ENCODE data around the gene DLGAP1. TPM values are rescaled to one million over a fixed set of nuclear protein-coding genes. Genes with fewer than 3 reads are reported as not detected.

The DLGAP1 gene
- total RNA-seq, 1 donor from 2014 or later: 11.5 TPM

GRCh38 chr18:3900327-3900726 is 554.8 kb downstream of the DLGAP1 start:
- Mint-ChIP-seq H3K4me3 (no peak overlapping the region), H3K27me3 (ENCODE audit: low read depth) (peaks cover 6% of the 10 kb centered on the region), H3K36me3 (ENCODE audit: low read depth) (no peaks in the 10 kb centered on the region), H3K27ac (ENCODE audit: unreplicated experiment) (no peak overlapping the region), H3K4me1 (peaks cover 11% of the 10 kb centered on the region), H3K9me3 (no peaks in the 10 kb centered on the region)
- no peak for DNase-seq (ENCODE audit: low read depth, low spot score)
- TF ChIP-seq CTCF (conservative IDR thresholded peaks at IDR 0.05): no peak

DNA sequence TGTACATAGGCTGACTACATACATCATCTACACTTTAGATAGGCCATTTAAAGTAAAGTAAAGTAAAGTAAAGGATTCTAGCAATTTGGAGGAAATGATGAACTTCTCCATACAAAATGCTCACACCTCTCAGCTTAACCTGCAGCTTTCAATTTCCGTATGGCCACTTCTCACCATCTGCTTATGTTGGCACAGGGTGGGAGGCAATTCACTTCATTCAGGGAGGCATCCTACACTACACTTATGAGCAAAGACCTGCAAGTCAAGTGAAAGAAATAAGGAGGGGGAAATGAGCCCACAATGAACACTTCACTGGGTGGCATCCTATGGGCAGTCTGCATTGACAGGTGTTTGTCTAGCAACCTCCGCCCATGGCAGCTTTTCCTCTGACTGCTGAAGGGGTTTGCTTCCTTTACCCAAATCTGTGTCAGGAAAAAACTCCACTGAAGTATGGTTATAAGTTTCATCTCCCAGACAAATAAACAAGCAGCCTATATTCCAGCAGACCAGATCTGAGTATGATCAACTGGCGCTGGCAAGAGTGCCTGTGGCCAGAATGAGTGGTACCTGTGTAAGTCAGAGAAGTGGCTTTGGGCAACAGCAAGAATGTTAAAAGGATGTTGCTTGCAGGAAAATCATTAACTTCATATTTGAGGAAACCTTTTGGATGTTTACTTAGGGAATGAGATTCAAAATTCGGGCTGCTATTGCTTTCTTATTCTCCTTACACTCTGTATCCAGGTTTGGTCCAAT is 556.1 kb downstream of the DLGAP1 start:
- Mint-ChIP-seq H3K4me1 (peaks cover 11% of the 10 kb centered on the region), H3K9me3 (no peaks in the 10 kb centered on the region), H3K36me3 (ENCODE audit: low read depth) (no peaks in the 10 kb centered on the region), H3K4me3 (no peak overlapping the region), H3K27ac (ENCODE audit: unreplicated experiment) (no peak overlapping the region), H3K27me3 (ENCODE audit: low read depth) (peaks cover 6% of the 10 kb centered on the region)
- TF ChIP-seq CTCF (conservative IDR thresholded peaks at IDR 0.05): no peak
- no peak for DNase-seq (ENCODE audit: low read depth, low spot score)

DNA sequence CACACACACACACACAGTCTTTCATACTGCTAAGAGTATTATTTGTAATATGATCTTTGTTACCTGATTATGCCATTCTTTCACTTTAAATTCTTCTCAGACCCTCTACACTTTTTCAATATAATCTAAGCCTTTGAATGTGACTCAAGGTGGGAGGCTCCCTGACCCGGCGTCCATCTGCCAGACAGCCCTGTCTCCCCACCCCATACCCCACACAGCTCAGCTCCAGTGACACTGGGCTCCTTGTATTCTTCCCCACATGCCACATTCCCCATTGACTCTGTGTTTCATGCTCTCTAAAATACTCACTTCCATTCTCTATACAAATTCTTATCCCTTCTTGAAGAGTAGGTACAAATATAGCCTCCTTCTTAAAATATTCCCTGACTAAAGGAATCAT is 563.0 kb downstream of the DLGAP1 start:
- Mint-ChIP-seq H3K4me3 (no peak overlapping the region), H3K36me3 (ENCODE audit: low read depth) (no peaks in the 10 kb centered on the region), H3K27me3 (ENCODE audit: low read depth) (no peaks in the 10 kb centered on the region), H3K9me3 (no peaks in the 10 kb centered on the region), H3K4me1 (peaks cover 5% of the 10 kb centered on the region), H3K27ac (ENCODE audit: unreplicated experiment) (no peak overlapping the region)
- TF ChIP-seq CTCF (conservative IDR thresholded peaks at IDR 0.05): no peak
- DNase-seq (ENCODE audit: low read depth, low spot score): no peak

DNA sequence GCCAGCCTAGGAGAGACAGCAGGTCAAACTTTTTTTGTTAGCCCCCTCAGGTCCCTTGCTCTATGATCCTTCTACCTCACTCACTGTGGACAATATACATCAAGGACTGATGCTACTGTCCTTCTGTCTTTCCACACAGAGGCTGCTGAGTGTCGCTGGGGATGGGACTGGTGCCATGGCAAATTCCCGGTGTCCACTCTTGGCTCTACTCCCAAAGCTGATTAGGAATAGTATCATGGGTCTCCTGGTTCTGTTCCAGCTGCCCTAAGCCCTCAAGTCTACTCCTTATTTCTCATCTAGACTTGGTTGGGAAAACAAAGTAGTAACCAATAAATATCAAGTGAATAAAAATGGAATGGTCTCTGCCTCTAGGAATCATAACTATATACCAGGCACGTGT is 563.9 kb downstream of the DLGAP1 start:
- DNase-seq (ENCODE audit: low read depth, low spot score): no peak
- Mint-ChIP-seq H3K4me3 (no peak overlapping the region), H3K27me3 (ENCODE audit: low read depth) (no peaks in the 10 kb centered on the region), H3K4me1 (peaks cover 5% of the 10 kb centered on the region), H3K36me3 (ENCODE audit: low read depth) (no peaks in the 10 kb centered on the region), H3K9me3 (no peaks in the 10 kb centered on the region), H3K27ac (ENCODE audit: unreplicated experiment) (no peak overlapping the region)
- no peak for TF ChIP-seq CTCF (conservative IDR thresholded peaks at IDR 0.05)

DNA sequence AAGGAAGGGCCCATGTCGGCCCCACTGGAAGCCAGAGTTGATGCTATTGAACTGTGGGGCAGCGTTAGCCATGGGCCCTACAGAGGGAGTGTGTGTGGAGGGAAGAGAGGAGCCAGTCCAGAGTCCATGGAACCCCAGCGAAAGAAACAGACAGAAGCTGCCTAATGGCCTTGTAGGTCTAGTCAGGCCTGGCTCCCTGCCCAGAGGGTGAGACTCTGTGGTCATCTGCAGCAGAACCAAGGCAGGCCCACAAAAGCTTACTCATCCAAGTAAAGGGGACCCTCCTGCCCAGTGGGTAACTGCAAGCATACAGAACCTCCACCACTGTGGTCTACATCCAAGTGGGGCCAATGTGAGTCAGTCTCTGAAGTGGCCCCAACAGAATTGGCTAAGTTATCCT is 565.3 kb downstream of the DLGAP1 start:
- Mint-ChIP-seq H3K27me3 (ENCODE audit: low read depth) (no peaks in the 10 kb centered on the region), H3K36me3 (ENCODE audit: low read depth) (no peaks in the 10 kb centered on the region), H3K4me3 (no peak overlapping the region), H3K4me1 (peaks cover 5% of the 10 kb centered on the region), H3K9me3 (peaks cover 2% of the 10 kb centered on the region), H3K27ac (ENCODE audit: unreplicated experiment) (no peak overlapping the region)
- no peak for DNase-seq (ENCODE audit: low read depth, low spot score)
- no peak for TF ChIP-seq CTCF (conservative IDR thresholded peaks at IDR 0.05)
